Stimulated activated CD4-positive, alpha-beta T cell treated with anti-CD3 and anti-CD28 coated beads, Interleukin-15, amount 100 ng/mL, for 1 hour (primary cell): ENCODE measurements around the gene OR4C46.
"Not testable (repeated sequence)": the region's sequence is repeated elsewhere in the genome, so short reads cannot be mapped to it uniquely, and the experiment has no call there.

Experiments used
- DNase-seq, 2 donors: peaks; one replicate each; pipeline ENCODE4 v3.0.0-alpha.2; 2020; ENCODE audit warnings: low read depth in 1 of 2, low spot score in 1 of 2

OR4C46 gene

DNA sequence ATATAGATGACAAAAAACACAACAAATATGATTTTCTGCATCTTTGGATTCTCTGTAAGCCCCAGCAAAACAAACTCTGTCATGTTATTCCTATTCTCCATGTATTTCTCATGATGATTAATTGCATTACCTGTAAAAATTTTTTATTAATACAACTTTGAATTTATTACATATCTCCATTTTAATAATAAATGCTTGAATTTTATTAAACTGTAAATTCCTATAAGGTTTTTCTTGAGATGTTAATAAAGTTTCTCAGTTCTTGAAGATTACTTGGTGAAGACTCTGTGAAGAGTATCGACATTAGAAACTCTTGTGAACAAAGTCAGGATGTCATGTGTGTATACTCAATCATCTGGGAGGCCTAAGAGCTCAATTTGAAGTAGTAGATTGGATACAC lies at the start of gene OR4C46:
OR4C46 (minus strand) TSS at position 101 of the 400 bp plus-strand sequence; CDS start at position 101, 0 bp downstream.
- no peak for DNase-seq

DNA sequence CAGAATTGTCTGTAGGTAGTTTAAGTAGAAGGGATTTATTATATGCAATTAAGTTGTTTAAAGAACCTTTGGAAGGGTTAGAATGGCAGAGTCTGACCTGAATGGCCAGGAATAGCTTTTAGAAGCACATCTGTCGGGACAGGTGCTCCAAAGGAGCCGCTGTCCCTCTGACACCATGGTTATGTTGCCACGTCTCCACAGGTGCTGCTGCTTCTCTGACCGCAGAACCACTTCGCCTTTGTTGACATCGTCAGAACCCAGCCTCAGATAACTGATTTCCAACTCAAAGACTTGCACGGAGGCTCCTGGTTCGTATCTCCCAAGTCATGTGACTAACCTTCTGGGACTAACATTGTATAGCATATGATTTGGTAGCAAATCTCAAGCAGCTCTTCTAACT lies 41.8 kb upstream of the OR4C46 start:
- DNase-seq: not testable (repeated sequence)

DNA sequence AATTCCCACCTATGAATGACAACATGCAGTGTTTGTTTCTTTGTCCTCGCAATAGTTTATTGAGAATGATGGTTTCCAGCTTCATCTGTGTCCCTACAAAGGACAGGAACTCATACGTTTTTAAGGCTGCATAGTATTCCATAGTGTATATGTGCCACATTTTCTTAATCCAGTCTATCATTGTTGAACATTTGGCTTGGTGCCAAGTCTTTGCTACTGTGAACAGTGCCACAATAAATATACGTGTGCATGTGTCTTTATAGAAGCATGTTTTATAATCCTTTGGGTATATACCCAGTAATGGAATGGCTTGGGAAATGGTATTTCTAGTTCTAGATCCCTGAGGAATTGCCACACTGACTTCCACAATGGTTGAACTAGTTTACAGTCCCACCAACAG lies 42.4 kb downstream of the OR4C46 start:
- not testable (repeated sequence) for DNase-seq

DNA sequence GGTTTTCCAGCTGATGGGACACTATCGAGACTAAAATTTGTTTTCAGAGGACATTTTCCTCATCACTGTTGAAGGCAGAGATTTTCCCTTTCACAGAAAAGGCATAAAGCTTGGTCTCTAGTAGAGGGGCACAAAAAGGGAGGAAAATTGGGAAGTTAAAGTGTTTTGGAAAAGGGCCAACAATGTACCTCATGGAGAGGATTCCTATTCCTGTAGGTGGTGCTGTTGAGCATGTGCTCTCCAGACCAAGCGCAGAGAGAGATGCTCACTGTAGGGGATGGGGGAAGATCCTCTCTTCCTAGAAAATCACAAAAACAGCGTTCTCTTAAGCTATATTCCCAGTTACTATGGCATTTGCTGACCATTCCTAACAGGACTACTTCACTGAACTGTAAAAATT lies 44.9 kb downstream of the OR4C46 start:
- DNase-seq: no peak

DNA sequence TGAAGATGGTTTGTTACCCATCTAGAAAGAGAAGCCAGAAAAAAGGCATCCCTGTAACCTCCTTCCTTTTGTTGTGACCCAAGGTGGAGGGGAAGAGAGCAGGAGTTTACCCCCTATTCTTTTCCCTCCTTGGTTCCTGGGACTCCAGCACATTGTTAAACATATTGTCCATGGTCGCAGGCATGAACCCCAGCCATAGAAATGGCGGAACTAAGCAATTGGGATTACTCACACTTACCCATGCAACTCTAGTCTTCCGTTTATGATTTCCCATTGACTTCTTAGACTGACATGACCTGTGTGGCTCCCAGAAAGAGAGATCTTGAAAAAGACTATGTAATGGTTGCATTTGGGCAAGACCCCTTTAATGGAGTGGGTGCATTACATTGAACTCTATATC lies 45.4 kb downstream of the OR4C46 start:
- DNase-seq: no peak
